Lung (tissue), 12 donors: ENCODE measurements around the gene SEMA4C. TPM values are rescaled to one million over a fixed set of nuclear protein-coding genes. Genes with fewer than 3 reads are reported as not detected.
A peak's percentile ranks its signal among the peaks of the same experiment; 100 is the strongest.

ENCODE experiments used
- ATAC-seq: fragments of 200-7000 bp; cut with Tn5 transposase; one replicate; pipeline ENCODE4 v1.9.1; 2020; ENCODE audit warnings: moderate number of reproducible peaks; ENCODE audit not compliant: insufficient read depth, low FRiP score
- DNase-seq, 3 donors: peaks; one replicate each; pipeline ENCODE4 v3.0.0-alpha.2; 2013 to 2017
- H3K27ac ChIP-seq, 2 donors: one replicate each; pipeline ENCODE4 v1.5.1; 2013; ENCODE audit warnings: mild to moderate bottlenecking in 2 of 2, moderate library complexity in 2 of 2, control low read depth in 1 of 2, inconsistent platforms in 1 of 2, low read depth in 1 of 2, low read length in 1 of 2
- H3K27me3 ChIP-seq, 3 donors: one replicate each; pipeline ENCODE4 v1.5.1; 2013; ENCODE audit warnings: low read length in 2 of 3; ENCODE audit not compliant: control insufficient read depth in 3 of 3, insufficient read depth in 3 of 3
- H3K36me3 ChIP-seq, 4 donors: one replicate each; pipeline ENCODE4 v1.5.1; 2013; ENCODE audit warnings: low read length in 4 of 4, mild to moderate bottlenecking in 1 of 4, moderate library complexity in 1 of 4; ENCODE audit not compliant: control insufficient read depth in 4 of 4, insufficient read depth in 4 of 4
- H3K4me1 ChIP-seq, 5 donors: one replicate each; pipeline ENCODE4 v1.5.1; 2013; ENCODE audit warnings: low read length in 5 of 5, mild to moderate bottlenecking in 2 of 5, moderate library complexity in 1 of 5; ENCODE audit not compliant: control insufficient read depth in 5 of 5, insufficient read depth in 5 of 5
- H3K4me3 ChIP-seq: one replicate; pipeline ENCODE4 v1.5.1; 2013; ENCODE audit warnings: mild to moderate bottlenecking, control low read depth, moderate library complexity
- H3K9ac ChIP-seq, 2 donors: one replicate each; pipeline ENCODE4 v1.5.1; 2013; ENCODE audit warnings: low read length in 2 of 2, control low read depth in 1 of 2; ENCODE audit not compliant: insufficient read depth in 1 of 2
- H3K9me3 ChIP-seq, 4 donors: one replicate each; pipeline ENCODE4 v1.5.1; 2013; ENCODE audit warnings: low read length in 3 of 4, mild to moderate bottlenecking in 1 of 4, moderate library complexity in 1 of 4; ENCODE audit not compliant: control insufficient read depth in 4 of 4, insufficient read depth in 3 of 4
- WGBS, 2 donors: extraction: QIAGEN DNeasy Blood & Tissue Kit; methylation state at CpG; one replicate each; pipeline ENCODE4 v1.1.7; 2013; 5-methylcytosine and 5-hydroxymethylcytosine counted together
- polyA plus RNA-seq, 2 donors: library from polyadenylated mRNA; stranded (reverse); fragments of 200-250 nt; gene quantifications; one replicate each; pipeline ENCODE4 v1.2.1, GENCODE V29; 2013
- total RNA-seq, 2 donors: library from RNA; depleted of rRNA in 1 of 2; stranded (reverse); fragments of >200 nt in 1 of 2; gene quantifications; one replicate each; pipeline ENCODE4 v1.2.1, GENCODE V29; 2014 to 2021
- TF ChIP-seq, protein P1 (sequence below): IDR thresholded peaks from 2 replicates; pipeline ENCODE4 v1.5.1; 2012; ENCODE audit warnings: mild to moderate bottlenecking; ENCODE audit errors: control extremely low read depth, extremely low read depth
- donor health status: control.
- donor health status: control.
- donor health status: Bipolar disorder and iron deficiency.
- donor health status: healthy.
- donor health status: DM: yes; HTN: yes; CAD: no.

Gene SEMA4C
- total and polyA plus RNA-seq, 4 donors: 18.8 to 42.0 (median 28.8) TPM

GRCh38 chr2:96867756-96868554, 1.9 kb downstream of the SEMA4C start:
- TF ChIP-seq, protein P1, sequence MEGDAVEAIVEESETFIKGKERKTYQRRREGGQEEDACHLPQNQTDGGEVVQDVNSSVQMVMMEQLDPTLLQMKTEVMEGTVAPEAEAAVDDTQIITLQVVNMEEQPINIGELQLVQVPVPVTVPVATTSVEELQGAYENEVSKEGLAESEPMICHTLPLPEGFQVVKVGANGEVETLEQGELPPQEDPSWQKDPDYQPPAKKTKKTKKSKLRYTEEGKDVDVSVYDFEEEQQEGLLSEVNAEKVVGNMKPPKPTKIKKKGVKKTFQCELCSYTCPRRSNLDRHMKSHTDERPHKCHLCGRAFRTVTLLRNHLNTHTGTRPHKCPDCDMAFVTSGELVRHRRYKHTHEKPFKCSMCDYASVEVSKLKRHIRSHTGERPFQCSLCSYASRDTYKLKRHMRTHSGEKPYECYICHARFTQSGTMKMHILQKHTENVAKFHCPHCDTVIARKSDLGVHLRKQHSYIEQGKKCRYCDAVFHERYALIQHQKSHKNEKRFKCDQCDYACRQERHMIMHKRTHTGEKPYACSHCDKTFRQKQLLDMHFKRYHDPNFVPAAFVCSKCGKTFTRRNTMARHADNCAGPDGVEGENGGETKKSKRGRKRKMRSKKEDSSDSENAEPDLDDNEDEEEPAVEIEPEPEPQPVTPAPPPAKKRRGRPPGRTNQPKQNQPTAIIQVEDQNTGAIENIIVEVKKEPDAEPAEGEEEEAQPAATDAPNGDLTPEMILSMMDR: no peak

GRCh38 chr2:96866986-96867755, 2.7 kb downstream of the SEMA4C start:
- Histone ChIP-seq H3K36me3 (peaks cover 0 to 45% (median 32%) of the 10 kb centered on the region in 4 donors), H3K27me3 (no peaks in the 10 kb centered on the region), H3K9me3 (no peaks in the 10 kb centered on the region), H3K4me3 (no peak overlapping the region), H3K4me1 (peaks cover 0 to 24% (median 15%) of the 10 kb centered on the region in 5 donors), H3K9ac (peak overlapping the region; percentile 63 to 79), H3K27ac (peak overlapping the region; percentile 55 to 94)
- TF ChIP-seq, protein P1: no peak
- ATAC-seq (no peak), DNase-seq (no peak)
- 55% methylated on average over 22 of the region's 22 CpGs for WGBS, 2 donors

More at GRCh38 chr2:96867756-96868554, 1.9 kb downstream of the SEMA4C start:
- Histone ChIP-seq H3K4me3 (peak overlapping the region; percentile 68), H3K9ac (peak overlapping the region; percentile 63 to 79), H3K9me3 (no peaks in the 10 kb centered on the region), H3K27me3 (no peaks in the 10 kb centered on the region), H3K27ac (peak overlapping the region; percentile 54 to 94), H3K4me1 (peaks cover 0 to 24% (median 15%) of the 10 kb centered on the region in 5 donors), H3K36me3 (peaks cover 0 to 44% (median 30%) of the 10 kb centered on the region in 4 donors)
- 6 to 12% methylated on average over 27 of the region's 27 CpGs for WGBS, 2 donors
- ATAC-seq (no peak), DNase-seq (peak in 1 of 3 donors; percentile 40)

- Histone ChIP-seq H3K27ac (peak overlapping the region in 1 of 2 donors; percentile 55), H3K9me3 (no peaks in the 10 kb centered on the region), H3K36me3 (peaks cover 0 to 50% (median 36%) of the 10 kb centered on the region in 4 donors), H3K27me3 (no peaks in the 10 kb centered on the region), H3K4me3 (no peak overlapping the region), H3K4me1 (peaks cover 0 to 24% (median 15%) of the 10 kb centered on the region in 5 donors), H3K9ac (no peak overlapping the region)
- ATAC-seq (no peak), DNase-seq (peak in 1 of 3 donors; percentile 12)
- WGBS, 2 donors: 20 to 54% methylated on average over 8 of the region's 8 CpGs
- TF ChIP-seq, protein P1: no peak
These were observed 3.3 kb downstream of the SEMA4C start for GRCh38 chr2:96866586-96866985.
